H1 (cell line): ENCODE data around the gene HSH2D. TPM values are rescaled to one million over a fixed set of nuclear protein-coding genes. Genes with fewer than 3 reads are reported as not detected.

Source experiments
- EGR1 ChIP-seq: IDR thresholded peaks from 2 replicates; pipeline ENCODE4 v1.6.1; 2011; ENCODE audit warnings: low read depth, low read length, borderline replicate concordance
- polyA plus RNA-seq, 7 experiments: library from polyadenylated mRNA; depleted of rRNA in 3 of 7; stranded (reverse) in 5 of 7; unstranded in 2 of 7; fragments of >200 nt in 5 of 7; fragments of 200-250 nt in 2 of 7; gene quantifications; 1 replicate in 5 of 7; 2 replicates in 1 of 7; 4 replicates in 1 of 7; pipeline versions ENCODE4 v1.2.1 to v1.2.3, GENCODE V29; 2011 to 2013; ENCODE audit warnings: missing spikeins in 2 of 7, mixed read lengths in 2 of 7
- total RNA-seq: library from RNA; stranded (reverse); fragmentation: NEBNext Ultra II Directional; extraction: Animal tissue kit (Norgen Biotek cat#: 25700); gene quantifications from 2 replicates; pipeline ENCODE4 v1.2.1, GENCODE V29; 2021

HSH2D gene
- total and polyA plus RNA-seq, 2 of the 8 experiments (the other 6 are each of a cell fraction or from before 2014, with no cell fraction given): 0.67 to 1.6 TPM

DNA sequence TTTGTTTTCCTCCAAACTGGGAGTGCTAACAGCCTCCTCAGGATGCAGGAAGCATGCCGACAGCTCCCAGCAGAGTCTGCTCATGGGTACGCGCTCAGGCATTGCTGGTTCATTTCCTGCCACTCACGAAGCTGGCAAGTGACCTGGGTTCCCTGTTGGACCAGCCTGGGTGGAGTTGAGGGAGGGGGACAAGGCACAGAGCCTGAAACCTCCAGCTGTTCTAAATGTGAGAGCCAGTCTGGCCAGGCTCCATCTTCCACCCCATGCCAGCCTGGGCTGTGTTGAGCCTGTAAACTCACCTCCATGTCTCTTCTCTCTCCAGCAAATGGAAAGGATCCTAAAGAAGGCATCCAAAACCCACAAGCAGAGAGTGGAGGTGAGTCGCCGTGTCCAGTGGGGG, 46.7 kb downstream of the HSH2D start (continued):
- no peak for TF ChIP-seq EGR1
